Type B pancreatic cell (in vitro differentiated cells): ENCODE measurements around the gene HELZ. TPM values are rescaled to one million over a fixed set of nuclear protein-coding genes. Genes with fewer than 3 reads are reported as not detected.

Experiments used
- DNase-seq: peaks from one replicate; pipeline ENCODE4 v3.0.0; 2021; ENCODE audit warnings: mixed read lengths; ENCODE audit not compliant: unreplicated experiment; ENCODE audit errors: extremely low spot score
- H3K27ac Mint-ChIP-seq: 2 replicates; pipeline ENCODE4 v1.8.0; 2021; ENCODE audit warnings: mild to moderate bottlenecking, mixed read lengths
- H3K27me3 Mint-ChIP-seq: 2 replicates; pipeline ENCODE4 v1.8.0; 2021; ENCODE audit warnings: mixed read lengths
- H3K36me3 Mint-ChIP-seq: 2 replicates; pipeline ENCODE4 v1.8.0; 2021; ENCODE audit warnings: mixed read lengths
- H3K4me1 Mint-ChIP-seq: one replicate; pipeline ENCODE4 v1.8.0; 2021; ENCODE audit warnings: mixed read lengths; ENCODE audit not compliant: unreplicated experiment
- H3K4me3 Mint-ChIP-seq: 2 replicates; pipeline ENCODE4 v1.8.0; 2021; ENCODE audit warnings: mild to moderate bottlenecking, mixed read lengths
- H3K9me3 Mint-ChIP-seq: 2 replicates; pipeline ENCODE4 v1.8.0; 2021; ENCODE audit warnings: mixed read lengths
- CTCF ChIP-seq: fragments of 200-600 bp; sonication (generic); conservative IDR thresholded peaks from 2 replicates; pipeline ENCODE4 v1.5.0; 2021; ENCODE audit warnings: antibody characterized with exemption, mild to moderate bottlenecking
- total RNA-seq: library from RNA; stranded (reverse); gene quantifications from 2 replicates; pipeline ENCODE4 v1.2.1, GENCODE V29; 2021; ENCODE audit warnings: low replicate concordance

The HELZ gene
- total RNA-seq, 1 donor from 2014 or later = 55.1 TPM

GRCh38 chr17:67194134-67194533 lies 50.9 kb downstream of the HELZ start:
- no peak for TF ChIP-seq CTCF
- no peak for DNase-seq
- no peak overlapping the region for H3K27ac Mint-ChIP-seq

GRCh38 chr17:67187927-67188326 lies 57.1 kb downstream of the HELZ start:
- H3K27ac Mint-ChIP-seq = no peak overlapping the region
- H3K4me3 Mint-ChIP-seq = no peak overlapping the region
- no peak for DNase-seq
- peaks cover 27% of the 10 kb centered on the region for H3K36me3 Mint-ChIP-seq
- TF ChIP-seq CTCF = no peak
- H3K9me3 Mint-ChIP-seq = no peaks in the 10 kb centered on the region
- no peaks in the 10 kb centered on the region for H3K4me1 Mint-ChIP-seq
- H3K27me3 Mint-ChIP-seq = no peaks in the 10 kb centered on the region

More at GRCh38 chr17:67194134-67194533, 50.9 kb downstream of the HELZ start:
- H3K4me1 Mint-ChIP-seq = no peaks in the 10 kb centered on the region
- H3K36me3 Mint-ChIP-seq = peaks cover 22% of the 10 kb centered on the region
- no peaks in the 10 kb centered on the region for H3K9me3 Mint-ChIP-seq
- H3K27me3 Mint-ChIP-seq = no peaks in the 10 kb centered on the region
- no peak overlapping the region for H3K4me3 Mint-ChIP-seq

GRCh38 chr17:67186782-67187181 lies 58.2 kb downstream of the HELZ start:
- Mint-ChIP-seq H3K4me1 (no peaks in the 10 kb centered on the region), H3K4me3 (no peak overlapping the region), H3K36me3 (peaks cover 23% of the 10 kb centered on the region), H3K27me3 (no peaks in the 10 kb centered on the region), H3K27ac (no peak overlapping the region), H3K9me3 (no peaks in the 10 kb centered on the region)
- TF ChIP-seq CTCF = no peak
- no peak for DNase-seq

GRCh38 chr17:67183531-67183930 lies 61.5 kb downstream of the HELZ start:
- H3K4me3 Mint-ChIP-seq = no peak overlapping the region
- H3K36me3 Mint-ChIP-seq = peaks cover 19% of the 10 kb centered on the region
- H3K9me3 Mint-ChIP-seq = no peaks in the 10 kb centered on the region
- no peaks in the 10 kb centered on the region for H3K27me3 Mint-ChIP-seq
- H3K27ac Mint-ChIP-seq = no peak overlapping the region
- TF ChIP-seq CTCF = no peak
- no peaks in the 10 kb centered on the region for H3K4me1 Mint-ChIP-seq
- DNase-seq = no peak

- Mint-ChIP-seq H3K36me3 (peaks cover 19% of the 10 kb centered on the region), H3K9me3 (no peaks in the 10 kb centered on the region), H3K4me3 (no peak overlapping the region), H3K4me1 (no peaks in the 10 kb centered on the region), H3K27ac (no peak overlapping the region), H3K27me3 (no peaks in the 10 kb centered on the region)
- DNase-seq = no peak
- TF ChIP-seq CTCF = no peak
Measured at GRCh38 chr17:67181825-67182224, 63.2 kb downstream of the HELZ start.

GRCh38 chr17:67180275-67180674 lies 64.7 kb downstream of the HELZ start:
- Mint-ChIP-seq H3K27ac (no peak overlapping the region), H3K9me3 (no peaks in the 10 kb centered on the region), H3K36me3 (peaks cover 22% of the 10 kb centered on the region), H3K4me1 (no peaks in the 10 kb centered on the region), H3K4me3 (no peak overlapping the region), H3K27me3 (no peaks in the 10 kb centered on the region)
- no peak for TF ChIP-seq CTCF
- no peak for DNase-seq
